HEK293 (cell line): ENCODE results near the gene TASP1.

Source experiments
- CTCF ChIP-seq: fragments of 450-650 bp; formaldehyde crosslinking; IDR thresholded peaks from 2 replicates; pipeline ENCODE4 v1.5.1; 2016; ENCODE audit warnings: missing biosample characterization, missing genetic modification characterization
- KLF9 ChIP-seq: fragments of 450-650 bp; formaldehyde crosslinking; IDR thresholded peaks from 2 replicates; pipeline ENCODE4 v1.5.1; 2016; ENCODE audit warnings: missing biosample characterization, missing genetic modification characterization, low read depth
- ZBTB1 ChIP-seq: fragments of 450-650 bp; formaldehyde crosslinking; IDR thresholded peaks from 2 replicates; pipeline ENCODE4 v1.5.1; 2016; ENCODE audit warnings: missing biosample characterization, missing genetic modification characterization
- ZFHX2 ChIP-seq: fragments of 450-650 bp; formaldehyde crosslinking; conservative IDR thresholded peaks from 2 replicates; pipeline ENCODE4 v1.5.1; 2016; ENCODE audit warnings: missing biosample characterization, missing genetic modification characterization
- ZNF140 ChIP-seq: fragments of 450-650 bp; formaldehyde crosslinking; IDR thresholded peaks from 2 replicates; pipeline ENCODE4 v1.5.1; 2016; ENCODE audit warnings: missing biosample characterization, missing genetic modification characterization
- ZNF146 ChIP-seq: fragments of 450-650 bp; formaldehyde crosslinking; IDR thresholded peaks from 2 replicates; pipeline ENCODE4 v1.5.1; 2016; ENCODE audit warnings: missing biosample characterization, missing genetic modification characterization
- ZNF274 ChIP-seq, 2 experiments: fragments of 200-500 bp in 1 of 2; fragments of 450-650 bp in 1 of 2; sonication (Bioruptor generic) in 1 of 2; formaldehyde crosslinking in 1 of 2; IDR thresholded peaks; 2 replicates each; pipeline versions ENCODE4 v1.5.1 to v1.6.1; 2014 to 2016; ENCODE audit warnings: borderline replicate concordance in 1 of 2, inconsistent platforms in 1 of 2, low read length in 1 of 2, missing biosample characterization in 1 of 2, missing genetic modification characterization in 1 of 2
- ZNF624 ChIP-seq: fragments of 450-650 bp; formaldehyde crosslinking; IDR thresholded peaks from 2 replicates; pipeline ENCODE4 v1.5.1; 2017; ENCODE audit warnings: missing biosample characterization, missing genetic modification characterization
- ZNF776 ChIP-seq: fragments of 450-650 bp; formaldehyde crosslinking; IDR thresholded peaks from 2 replicates; pipeline ENCODE4 v1.5.0; 2017; ENCODE audit warnings: missing biosample characterization, missing genetic modification characterization, borderline replicate concordance

- no peak for TF ChIP-seq CTCF (tag by site-specific recombination)
- TF ChIP-seq ZNF146 (tag by site-specific recombination): no peak
- no peak for TF ChIP-seq KLF9 (tag by site-specific recombination)
- no peak for TF ChIP-seq ZBTB1 (tag by site-specific recombination)
- TF ChIP-seq ZFHX2 (tag by site-specific recombination): no peak
- no peak for TF ChIP-seq ZNF140 (tag by site-specific recombination)
- TF ChIP-seq ZNF274 (IDR thresholded peaks at IDR 0.05; ENCODE audit: low read length): no peak
- no peak for TF ChIP-seq ZNF274 (tag by site-specific recombination; IDR thresholded peaks at IDR 0.05; ENCODE audit: borderline replicate concordance)
- no peak for TF ChIP-seq ZNF776
- TF ChIP-seq ZNF624: no peak
Observed at GRCh38 chr20:13549451-13549850, 89.3 kb downstream of the TASP1 start.
